BJ (cell line): ENCODE measurements around the gene MAML2. TPM values are rescaled to one million over a fixed set of nuclear protein-coding genes. Genes with fewer than 3 reads are reported as not detected.

Experiments
- CTCF ChIA-PET: fragments of 350-600 bp; formaldehyde crosslinking; extraction: SDS; loops from one replicate; lab custom pipeline; 2021; ENCODE audit warnings: antibody characterized with exemption, inconsistent platforms; lab: Yijun Ruan, JAX
- POLR2A ChIA-PET: fragments of 300-600 bp; sonication (Branson Sonifier 250); formaldehyde crosslinking; extraction: SDS; loops from one replicate; lab custom pipeline; 2021; ENCODE audit warnings: antibody characterized with exemption; lab: Charles Lee
- DNase-seq: peaks from one replicate; pipeline ENCODE4 v3.0.0-alpha.2; 2011; ENCODE audit warnings: low read depth
- H3K27me3 ChIP-seq: 2 replicates; pipeline ENCODE4 v1.6.0; 2011; ENCODE audit warnings: low read length; ENCODE audit not compliant: control insufficient read depth, insufficient read depth
- H3K36me3 ChIP-seq: 2 replicates; pipeline ENCODE4 v1.5.1; 2011; ENCODE audit warnings: low read length; ENCODE audit not compliant: control insufficient read depth, insufficient read depth
- H3K4me3 ChIP-seq: 2 replicates; pipeline ENCODE4 v1.5.1; 2011; ENCODE audit warnings: low read depth, mild to moderate bottlenecking, control low read depth, low read length
- CTCF ChIP-seq: IDR thresholded peaks from 2 replicates; pipeline ENCODE4 v1.5.1; 2011; ENCODE audit warnings: low read depth, mild to moderate bottlenecking, control low read depth, inconsistent platforms, low read length, moderate library complexity; ENCODE audit not compliant: insufficient read depth
- polyA minus RNA-seq: library from RNA; depleted of rRNA, polyadenylated mRNA; stranded (reverse); fragments of >200 nt; gene quantifications from 2 replicates; pipeline ENCODE4 v1.2.3, GENCODE V29; 2011; rRNA and poly(A)+ RNA removed
- polyA plus RNA-seq: library from polyadenylated mRNA; depleted of rRNA; stranded (reverse); fragments of >200 nt; gene quantifications from 2 replicates; pipeline ENCODE4 v1.2.3, GENCODE V29; 2011; rRNA removed

The MAML2 gene
- polyA plus RNA-seq = 20.5 and 22.0 TPM in 2 replicates
- 32.1 and 44.8 TPM in 2 replicates for polyA minus RNA-seq

GRCh38 chr11:96342961-96343711 is at the start of gene MAML2:
Gene MAML2 (minus strand): TSS chr11:96343195. CDS start chr11:96341895, 1,300 bp downstream.
- CTCF ChIA-PET = interaction anchor here (0.5 to 4.5 kb wide), 85 partner anchors 8 to 552 kb away, joined by 3 to 46 read pairs (median 4); partner anchors contain the start of genes CCDC82 and JRKL
- DNase-seq = peak; percentile 46

GRCh38 chr11:96391698-96392307 is 48.8 kb upstream of the MAML2 start:
- TF ChIP-seq CTCF = peak; percentile 11; the same call in 1 of the 2 replicates
- no peak overlapping the region for H3K4me3 ChIP-seq
- no peak for DNase-seq
- no peaks in the 10 kb centered on the region for H3K27me3 ChIP-seq
- H3K36me3 ChIP-seq = no peaks in the 10 kb centered on the region
- ChIA-PET POLR2A (no interaction called here), CTCF (no interaction called here)

More at GRCh38 chr11:96342961-96343711, at the start of gene MAML2:
- peak within 1 kb of the TSS; percentile 74 for H3K4me3 ChIP-seq
- H3K27me3 ChIP-seq = no peaks in the 10 kb centered on the region
- H3K36me3 ChIP-seq = no peaks in the 10 kb centered on the region
- TF ChIP-seq CTCF = peak; percentile 96
- POLR2A ChIA-PET = interaction anchor here (0.5 to 0.7 kb wide), 6 partner anchors 11 to 1554 kb away, joined by 3 to 9 read pairs (median 4); no protein-coding TSS in a partner anchor

GRCh38 chr11:96390488-96390792 is 47.4 kb upstream of the MAML2 start:
- no peak for TF ChIP-seq CTCF
- H3K36me3 ChIP-seq = no peaks in the 10 kb centered on the region
- DNase-seq = no peak
- ChIA-PET POLR2A (interaction anchor here (0.7 kb wide), 2 partner anchors 235 to 359 kb away, joined by 3 read pairs; no protein-coding TSS in a partner anchor), CTCF (interaction anchor here (2.7 kb wide), 1 partner anchor 48 kb away, joined by 13 read pairs; the partner anchor contains the start of gene MAML2)
- H3K4me3 ChIP-seq = peak overlapping the region; percentile 97
- no peaks in the 10 kb centered on the region for H3K27me3 ChIP-seq

GRCh38 chr11:96389720-96390487 is 46.9 kb upstream of the MAML2 start, which contains the start of the genes CCDC82 and JRKL:
Gene CCDC82 (minus strand): TSS chr11:96389912. CDS start chr11:96384747, 5,165 bp downstream.
Gene JRKL (plus strand): TSS chr11:96390013. CDS start chr11:96390650, 637 bp downstream.
- CTCF ChIA-PET = interaction anchor here (0.6 to 2.7 kb wide), 5 partner anchors 47 to 557 kb away, joined by 3 to 13 read pairs (median 3); partner anchors contain the start of gene MAML2
- H3K36me3 ChIP-seq = no peaks in the 10 kb centered on the region
- POLR2A ChIA-PET = interaction anchor here (0.5 to 1.0 kb wide), 6 partner anchors 73 to 648 kb away, joined by 3 to 5 read pairs (median 3); partner anchors contain the start of gene CEP57
- peak; percentile 64 for DNase-seq
- peak within 1 kb of the TSS; percentile 97 for H3K4me3 ChIP-seq
- H3K27me3 ChIP-seq = no peaks in the 10 kb centered on the region
- no peak for TF ChIP-seq CTCF
